Rectal smooth muscle tissue (tissue), 1 donor: ENCODE data around the gene ZNF488.
A peak's percentile ranks its signal among the peaks of the same experiment; 100 is the strongest.
"Not testable (repeated sequence)": the region's sequence is repeated elsewhere in the genome, so short reads cannot be mapped to it uniquely, and the experiment has no call there.

Experiments
- H3K27ac ChIP-seq: one replicate; pipeline ENCODE4 v1.7.0; 2013; ENCODE audit warnings: low read depth, low read length, inconsistent platforms
- H3K27me3 ChIP-seq: one replicate; pipeline ENCODE4 v1.7.0; 2013; ENCODE audit warnings: low read length; ENCODE audit not compliant: control insufficient read depth, insufficient read depth
- H3K36me3 ChIP-seq: one replicate; pipeline ENCODE4 v1.7.0; 2013; ENCODE audit warnings: low read length; ENCODE audit not compliant: control insufficient read depth, insufficient read depth
- H3K4me1 ChIP-seq: one replicate; pipeline ENCODE4 v1.7.0; 2013; ENCODE audit warnings: low read length; ENCODE audit not compliant: control insufficient read depth, insufficient read depth
- H3K4me3 ChIP-seq: one replicate; pipeline ENCODE4 v1.7.0; 2013; ENCODE audit warnings: low read length
- H3K9ac ChIP-seq: one replicate; pipeline ENCODE4 v1.7.0; 2013; ENCODE audit warnings: low read length

ZNF488 gene

GRCh38 chr10:47384148-47384921 lies at the start of gene ZNF488:
TSS of gene ZNF488 (minus strand) at chr10:47384293. CDS start at chr10:47368829, 15,464 bp downstream.
- Histone ChIP-seq H3K27me3 (no peaks in the 10 kb centered on the region), H3K27ac (peak within 1 kb of the TSS; percentile 54), H3K36me3 (no peaks in the 10 kb centered on the region), H3K9ac (no peak within 1 kb of the TSS), H3K4me3 (peak within 1 kb of the TSS; percentile 71), H3K4me1 (no peaks in the 10 kb centered on the region)

GRCh38 chr10:47425813-47426419 lies 41.8 kb upstream of the ZNF488 start:
- Histone ChIP-seq H3K27me3 (no peaks in the 10 kb centered on the region), H3K4me3 (no peak overlapping the region), H3K9ac (no peak overlapping the region), H3K36me3 (no peaks in the 10 kb centered on the region), H3K4me1 (no peaks in the 10 kb centered on the region), H3K27ac (no peak overlapping the region)

GRCh38 chr10:47424231-47424630 lies 40.1 kb upstream of the ZNF488 start:
- H3K4me3 ChIP-seq, result no peak overlapping the region
- no peak overlapping the region for H3K27ac ChIP-seq
- no peaks in the 10 kb centered on the region for H3K27me3 ChIP-seq
- no peaks in the 10 kb centered on the region for H3K4me1 ChIP-seq
- no peak overlapping the region for H3K9ac ChIP-seq
- H3K36me3 ChIP-seq, result no peaks in the 10 kb centered on the region

- Histone ChIP-seq H3K4me1 (no peaks in the 10 kb centered on the region), H3K27me3 (no peaks in the 10 kb centered on the region), H3K36me3 (no peaks in the 10 kb centered on the region), H3K4me3 (no peak overlapping the region), H3K27ac (no peak overlapping the region), H3K9ac (no peak overlapping the region)
Measured at GRCh38 chr10:47423476-47423875, 39.4 kb upstream of the ZNF488 start.

- Histone ChIP-seq H3K4me3 (no peak overlapping the region), H3K27me3 (no peaks in the 10 kb centered on the region), H3K27ac (no peak overlapping the region), H3K36me3 (no peaks in the 10 kb centered on the region), H3K4me1 (no peaks in the 10 kb centered on the region), H3K9ac (no peak overlapping the region)
Measured at GRCh38 chr10:47421057-47421952, 37.2 kb upstream of the ZNF488 start.

GRCh38 chr10:47420305-47421056 lies 36.4 kb upstream of the ZNF488 start:
- Histone ChIP-seq H3K36me3 (no peaks in the 10 kb centered on the region), H3K4me1 (no peaks in the 10 kb centered on the region), H3K4me3 (no peak overlapping the region), H3K27ac (no peak overlapping the region), H3K9ac (no peak overlapping the region), H3K27me3 (no peaks in the 10 kb centered on the region)

GRCh38 chr10:47419421-47419820 lies 35.3 kb upstream of the ZNF488 start:
- Histone ChIP-seq H3K4me1 (no peaks in the 10 kb centered on the region), H3K9ac (no peak overlapping the region), H3K4me3 (no peak overlapping the region), H3K36me3 (no peaks in the 10 kb centered on the region), H3K27me3 (no peaks in the 10 kb centered on the region), H3K27ac (no peak overlapping the region)

- H3K4me1 ChIP-seq, result no peaks in the 10 kb centered on the region
- no peak overlapping the region for H3K4me3 ChIP-seq
- H3K9ac ChIP-seq, result no peak overlapping the region
- H3K27ac ChIP-seq, result no peak overlapping the region
- H3K36me3 ChIP-seq, result no peaks in the 10 kb centered on the region
- no peaks in the 10 kb centered on the region for H3K27me3 ChIP-seq
Measured at GRCh38 chr10:47418966-47419365, 34.9 kb upstream of the ZNF488 start.

GRCh38 chr10:47418321-47418720 lies 34.2 kb upstream of the ZNF488 start:
- no peaks in the 10 kb centered on the region for H3K4me1 ChIP-seq
- H3K9ac ChIP-seq, result no peak overlapping the region
- no peaks in the 10 kb centered on the region for H3K27me3 ChIP-seq
- no peaks in the 10 kb centered on the region for H3K36me3 ChIP-seq
- no peak overlapping the region for H3K27ac ChIP-seq
- no peak overlapping the region for H3K4me3 ChIP-seq

GRCh38 chr10:47416305-47417218 lies 32.5 kb upstream of the ZNF488 start:
- H3K27me3 ChIP-seq, H3K36me3 ChIP-seq, H3K9ac ChIP-seq, H3K4me3 ChIP-seq, H3K4me1 ChIP-seq, H3K27ac ChIP-seq: not testable (repeated sequence)

- no peaks in the 10 kb centered on the region for H3K27me3 ChIP-seq
- no peak overlapping the region for H3K9ac ChIP-seq
- no peak overlapping the region for H3K4me3 ChIP-seq
- H3K4me1 ChIP-seq, result no peaks in the 10 kb centered on the region
- H3K27ac ChIP-seq, result no peak overlapping the region
- no peaks in the 10 kb centered on the region for H3K36me3 ChIP-seq
Measured at GRCh38 chr10:47415520-47416304, 31.6 kb upstream of the ZNF488 start.
